ENCODE data around the gene VAV3. TPM values are rescaled to one million over a fixed set of nuclear protein-coding genes. Genes with fewer than 3 reads are reported as not detected.

Gene VAV3
- polyA plus RNA-seq, 1 of the 3 experiments (the other 2 are of a cell fraction) = not detected

DNA sequence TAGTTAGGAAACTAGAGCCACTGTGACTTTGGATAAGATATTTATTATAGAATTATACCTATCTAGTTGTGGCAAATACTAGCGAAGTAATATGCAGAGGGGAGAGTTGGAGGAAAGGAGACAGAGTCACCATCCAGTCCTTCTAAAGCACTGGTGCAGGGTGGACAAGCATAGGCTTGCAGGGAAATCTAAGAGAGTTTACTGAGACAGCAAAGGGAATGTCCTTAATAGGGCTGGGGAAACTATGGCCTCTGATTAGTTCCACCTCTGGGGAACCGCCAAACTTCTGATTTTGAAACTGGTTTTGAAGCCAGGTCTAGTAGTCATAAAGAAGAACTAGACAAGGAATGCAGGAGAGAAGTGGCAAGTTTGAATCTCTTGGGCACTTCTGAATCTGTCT, 407.9 kb downstream of the VAV3 start:
- no peak for TF ChIP-seq JUND (IDR thresholded peaks at IDR 0.05)
- TF ChIP-seq NRF1 (IDR thresholded peaks at IDR 0.05; ENCODE audit: low read depth, low read length) = no peak
- no peak for TF ChIP-seq ZBTB33 (IDR thresholded peaks at IDR 0.05; ENCODE audit: borderline replicate concordance, low read depth)
- TF ChIP-seq PBX3 (IDR thresholded peaks at IDR 0.05) = no peak
- no peak for TF ChIP-seq TAF1 (IDR thresholded peaks at IDR 0.05; ENCODE audit: borderline replicate concordance, low read depth, low read length)
- TF ChIP-seq USF2 (IDR thresholded peaks at IDR 0.05; ENCODE audit: borderline replicate concordance, low read depth, low read length) = no peak
- Histone ChIP-seq H4K20me1 (ENCODE audit: insufficient read depth) (no peaks in the 10 kb centered on the region), H3K9me2 (no peaks in the 10 kb centered on the region), H3K9me3 (no peaks in the 10 kb centered on the region), H3K27ac (ENCODE audit: low read depth in 2 of 2, low read length in 1 of 2) (no peak overlapping the region), H3K4me3 (ENCODE audit: low read depth in 2 of 2, low read length in 1 of 2) (no peak overlapping the region), H2AFZ (ENCODE audit: low read depth) (no peak overlapping the region), H3K79me2 (ENCODE audit: insufficient read depth) (no peaks in the 10 kb centered on the region), H3K9ac (no peak overlapping the region), H3K4me2 (no peak overlapping the region), H3K36me3 (replicated peaks in 1 of 2; ENCODE audit: control insufficient read depth in 1 of 2, insufficient read depth in 2 of 2, low read length in 1 of 2) (no peaks in the 10 kb centered on the region), H3K27me3 (ENCODE audit: insufficient read depth) (no peaks in the 10 kb centered on the region), H3F3A (replicated peaks; ENCODE audit: insufficient read depth) (no peaks in the 10 kb centered on the region), H3K4me1 (ENCODE audit: control insufficient read depth in 1 of 2, insufficient read depth in 2 of 2, low read depth in 1 of 2, low read length in 1 of 2) (peaks cover 0 to 13% of the 10 kb centered on the region in 2 experiments; a peak in 2 of 4 replicates)
- ChIA-PET POLR2A (no interaction called here), CTCF (interaction anchor here (0.7 to 1.2 kb wide), 2 partner anchors 11 to 28 kb away, joined by 3 to 4 read pairs; no protein-coding TSS in a partner anchor)
- no peak for DNase-seq
- WGBS (ENCODE audit: low lambda C conversion rate) = 45% methylated on average over 2 of the region's 2 CpGs

GRCh38 chr1:107555578-107555977, 409.4 kb downstream of the VAV3 start:
- Histone ChIP-seq H3K4me3 (ENCODE audit: low read depth in 2 of 2, low read length in 1 of 2) (no peak overlapping the region), H3K79me2 (ENCODE audit: insufficient read depth) (no peaks in the 10 kb centered on the region), H3K27ac (ENCODE audit: low read depth in 2 of 2, low read length in 1 of 2) (peak overlapping the region in 1 of 2 experiments; percentile 85; a peak in 1 of 4 replicates), H3K4me2 (no peak overlapping the region), H3K9ac (no peak overlapping the region), H3K9me2 (no peaks in the 10 kb centered on the region), H3K9me3 (no peaks in the 10 kb centered on the region), H2AFZ (ENCODE audit: low read depth) (no peak overlapping the region), H4K20me1 (ENCODE audit: insufficient read depth) (no peaks in the 10 kb centered on the region), H3K36me3 (replicated peaks in 1 of 2; ENCODE audit: control insufficient read depth in 1 of 2, insufficient read depth in 2 of 2, low read length in 1 of 2) (no peaks in the 10 kb centered on the region), H3K4me1 (ENCODE audit: control insufficient read depth in 1 of 2, insufficient read depth in 2 of 2, low read depth in 1 of 2, low read length in 1 of 2) (peaks cover 0 to 13% of the 10 kb centered on the region in 2 experiments; a peak in 2 of 4 replicates), H3K27me3 (ENCODE audit: insufficient read depth) (no peaks in the 10 kb centered on the region), H3F3A (replicated peaks; ENCODE audit: insufficient read depth) (no peaks in the 10 kb centered on the region)
- peak; percentile 78 for DNase-seq
- ChIA-PET POLR2A (no interaction called here), CTCF (interaction anchor here (0.7 to 1.3 kb wide), 3 partner anchors 9 to 881 kb away, joined by 3 to 4 read pairs (median 3); no protein-coding TSS in a partner anchor)
- peak; percentile 70; the same call in 1 of the 2 replicates for TF ChIP-seq RCOR1 (IDR thresholded peaks at IDR 0.05; ENCODE audit: low read length)
- TF ChIP-seq TCF12 (IDR thresholded peaks at IDR 0.05) = peak; percentile 44
- no peak for TF ChIP-seq ELF1 (IDR thresholded peaks at IDR 0.05)
- TF ChIP-seq NFIC (IDR thresholded peaks at IDR 0.05; ENCODE audit: borderline replicate concordance) = no peak
- peak in 1 of 2 experiments; percentile 79; a peak in 2 of 4 replicates for TF ChIP-seq EP300 (IDR thresholded peaks at IDR 0.05; ENCODE audit: borderline replicate concordance in 1 of 2, low read depth in 1 of 2, low read length in 1 of 2)
- TF ChIP-seq RXRA (IDR thresholded peaks at IDR 0.05; ENCODE audit: borderline replicate concordance, low read depth) = no peak
- TF ChIP-seq CHD2 (IDR thresholded peaks at IDR 0.05; ENCODE audit: low read length, partially characterized antibody) = peak; percentile 63
- peak; percentile 62; the same call in 1 of the 2 replicates for TF ChIP-seq FOXJ3 (CRISPR knock-in tag; IDR thresholded peaks at IDR 0.05)
- TF ChIP-seq GATA2 (CRISPR knock-in tag; IDR thresholded peaks at IDR 0.05) = peak; percentile 79
- peak; percentile 61; the same call in 1 of the 2 replicates for TF ChIP-seq MXI1 (IDR thresholded peaks at IDR 0.05; ENCODE audit: low read depth, low read length)
- TF ChIP-seq RAD21 (IDR thresholded peaks at IDR 0.05; ENCODE audit: low read length) = peak; percentile 28
